AG10803 (cell line): ENCODE measurements around the gene MLLT1.

Experiments
- DNase-seq: peaks from one replicate; pipeline ENCODE4 v3.0.0; 2010; ENCODE audit warnings: low read depth
- H3K4me3 ChIP-seq: 2 replicates; pipeline ENCODE4 v1.5.1; 2011; ENCODE audit warnings: mild to moderate bottlenecking, low read length, control low read depth
- CTCF ChIP-seq: conservative IDR thresholded peaks from 2 replicates; pipeline ENCODE4 v1.5.1; 2011; ENCODE audit warnings: mild to moderate bottlenecking, low read length, control low read depth, inconsistent platforms

Gene MLLT1

DNA sequence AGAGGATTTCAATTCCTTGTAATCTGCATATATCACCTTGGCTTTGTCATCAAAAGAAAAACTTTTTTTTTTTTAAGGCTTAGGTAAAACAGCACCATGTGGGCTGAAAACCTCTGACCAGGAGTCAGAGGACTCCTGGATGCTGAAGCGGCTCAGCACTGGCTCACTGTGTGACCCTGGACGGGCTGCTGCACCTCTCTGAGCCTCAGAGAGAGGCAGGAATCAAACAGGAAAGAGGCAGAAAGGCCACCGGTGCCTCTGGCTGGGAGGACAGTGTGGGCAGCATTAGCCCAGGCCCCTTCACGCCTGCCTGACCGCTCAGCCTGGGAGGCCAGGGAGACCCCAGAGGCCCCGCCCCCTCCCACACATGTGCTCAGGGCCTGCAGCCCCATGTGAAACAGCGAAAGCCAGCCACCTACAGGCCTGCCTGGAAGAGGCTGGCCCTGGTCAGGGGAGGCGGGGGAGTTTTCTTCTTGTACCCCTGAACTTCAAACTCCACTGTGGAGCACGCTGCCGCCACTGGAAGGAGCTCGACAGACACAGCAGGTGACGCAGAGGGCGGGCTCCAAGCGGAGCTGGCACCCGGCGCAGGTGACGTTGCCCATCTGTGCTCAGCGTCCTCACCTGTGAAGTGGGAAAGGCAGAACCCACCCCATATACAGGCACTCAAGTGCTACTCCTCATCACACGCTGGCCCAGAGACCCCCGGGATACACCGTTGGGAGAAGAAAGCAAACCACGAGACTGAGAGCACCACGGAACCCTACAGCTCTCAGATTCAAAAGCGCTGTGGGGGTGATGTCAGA is 39.7 kb downstream of the MLLT1 start:
- no peak overlapping the region for H3K4me3 ChIP-seq
- DNase-seq, result no peak
- no peak for TF ChIP-seq CTCF

DNA sequence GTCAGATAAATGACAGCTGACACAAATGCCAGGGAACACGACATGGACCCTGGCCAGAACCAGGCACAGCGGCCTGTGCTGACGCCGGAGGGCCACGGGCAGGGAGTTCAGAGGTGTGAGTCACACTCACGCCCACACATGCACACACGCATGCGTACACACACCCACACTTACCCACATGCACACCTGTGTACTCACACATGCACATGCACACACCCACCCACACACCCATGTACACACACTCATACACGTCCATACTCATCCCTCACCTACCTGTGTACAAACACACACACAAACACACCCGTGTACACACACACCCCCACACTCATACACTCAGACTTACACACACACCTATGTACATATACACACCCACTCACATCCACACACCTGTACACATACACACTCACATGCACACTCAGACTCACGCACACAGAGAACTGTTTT is 40.4 kb downstream of the MLLT1 start:
- peak; percentile 52 for DNase-seq
- no peak for TF ChIP-seq CTCF
- H3K4me3 ChIP-seq, result no peak overlapping the region

- H3K4me3 ChIP-seq, result no peak overlapping the region
- DNase-seq, result peak; percentile 81
- no peak for TF ChIP-seq CTCF
These were observed 41.0 kb downstream of the MLLT1 start for GRCh38 chr19:6238643-6239281.

- DNase-seq, result no peak
- TF ChIP-seq CTCF, result no peak
- H3K4me3 ChIP-seq, result no peak overlapping the region
These were observed 41.5 kb downstream of the MLLT1 start for GRCh38 chr19:6238256-6238642.

GRCh38 chr19:6236310-6237291 is 43.2 kb downstream of the MLLT1 start:
- no peak for TF ChIP-seq CTCF
- H3K4me3 ChIP-seq, result no peak overlapping the region
- no peak for DNase-seq

GRCh38 chr19:6235031-6235951 is 44.5 kb downstream of the MLLT1 start:
- no peak for DNase-seq
- no peak overlapping the region for H3K4me3 ChIP-seq
- no peak for TF ChIP-seq CTCF
